Smooth muscle cell (in vitro differentiated cells): ENCODE data around the gene FOXN1. TPM values are rescaled to one million over a fixed set of nuclear protein-coding genes. Genes with fewer than 3 reads are reported as not detected.
A peak's percentile ranks its signal among the peaks of the same experiment; 100 is the strongest.
"Not testable (repeated sequence)": the region's sequence is repeated elsewhere in the genome, so short reads cannot be mapped to it uniquely, and the experiment has no call there.

Source experiments
- DNase-seq: peaks from one replicate; lab custom pipeline; 2025; ENCODE audit not compliant: unreplicated experiment; lab: John Stamatoyannopoulos, UW
- H2AFZ ChIP-seq: fragments of 200-600 bp; sonication (generic); 2 replicates; pipeline ENCODE4 v1.6.0; 2016; ENCODE audit warnings: antibody characterized with exemption, low read depth, mild to moderate bottlenecking
- H3F3A ChIP-seq: fragments of 200-600 bp; sonication (generic); 2 replicates; pipeline ENCODE4 v1.6.0; 2017; ENCODE audit warnings: antibody characterized with exemption, low read depth
- H3K27ac ChIP-seq: fragments of 200-600 bp; sonication (generic); 2 replicates; pipeline ENCODE4 v1.5.1; 2016; ENCODE audit warnings: low read depth, mild to moderate bottlenecking
- H3K27me3 ChIP-seq: fragments of 200-600 bp; sonication (generic); 2 replicates; pipeline ENCODE4 v1.6.1; 2016; ENCODE audit warnings: low read depth, mild to moderate bottlenecking
- H3K36me3 ChIP-seq: fragments of 200-600 bp; sonication (generic); 2 replicates; pipeline ENCODE4 v1.5.1; 2016; ENCODE audit warnings: low read depth
- H3K4me1 ChIP-seq: fragments of 200-600 bp; sonication (generic); 2 replicates; pipeline ENCODE4 v1.5.1; 2016; ENCODE audit warnings: low read depth
- H3K4me2 ChIP-seq: fragments of 200-600 bp; sonication (generic); 2 replicates; pipeline ENCODE4 v1.6.0; 2016; ENCODE audit warnings: mild to moderate bottlenecking
- H3K4me3 ChIP-seq: fragments of 200-600 bp; sonication (generic); 2 replicates; pipeline ENCODE4 v1.5.1; 2016; ENCODE audit warnings: mild to moderate bottlenecking
- H3K79me2 ChIP-seq: fragments of 200-600 bp; sonication (generic); 2 replicates; pipeline ENCODE4 v1.6.0; 2016; ENCODE audit warnings: low read depth, mild to moderate bottlenecking
- H3K9ac ChIP-seq: fragments of 200-600 bp; sonication (generic); 2 replicates; pipeline ENCODE4 v1.6.0; 2016; ENCODE audit warnings: low read depth
- H3K9me3 ChIP-seq: fragments of 200-600 bp; sonication (generic); replicated peaks from 2 replicates; pipeline ENCODE4 v1.5.1; 2016; ENCODE audit warnings: low read depth
- H4K20me1 ChIP-seq: fragments of 200-600 bp; sonication (generic); 2 replicates; pipeline ENCODE4 v1.6.0; 2016; ENCODE audit warnings: low read depth
- CTCF ChIP-seq: fragments of 200-600 bp; sonication (generic); IDR thresholded peaks from 2 replicates; pipeline ENCODE4 v1.5.1; 2017; ENCODE audit warnings: borderline replicate concordance, mild to moderate bottlenecking, antibody characterized with exemption; ENCODE audit not compliant: insufficient read depth, poor library complexity, severe bottlenecking
- WGBS: methylation state at CpG from one replicate; pipeline ENCODE4 v1.1.7; 2016; ENCODE audit warnings: low lambda C conversion rate; 5-methylcytosine and 5-hydroxymethylcytosine counted together
- polyA plus RNA-seq: library from polyadenylated mRNA; unstranded; fragments of >200 nt; fragmentation: Nextera tagmentation; extraction: Ambion mirVana; gene quantifications from 2 replicates; pipeline ENCODE4 v1.2.1, GENCODE V29; 2016
- total RNA-seq: library from RNA; depleted of rRNA; stranded (reverse); fragments of >200 nt; gene quantifications from 2 replicates; pipeline ENCODE4 v1.2.3, GENCODE V29; 2014

The FOXN1 gene
- total and polyA plus RNA-seq, 2 experiments from 2014 or later = 0.36 TPM; not detected in 1

GRCh38 chr17:28575126-28575795 lies 69.1 kb downstream of the FOXN1 start:
- Histone ChIP-seq H3K4me1 (peaks cover 8% of the 10 kb centered on the region), H3K27ac (no peak overlapping the region), H3K79me2 (peaks cover 7% of the 10 kb centered on the region), H2AFZ (no peak overlapping the region), H4K20me1 (peaks cover 2% of the 10 kb centered on the region), H3K4me2 (peak overlapping the region; percentile 86), H3F3A (peaks cover 3% of the 10 kb centered on the region), H3K9me3 (no peaks in the 10 kb centered on the region), H3K4me3 (no peak overlapping the region), H3K27me3 (no peaks in the 10 kb centered on the region), H3K36me3 (no peaks in the 10 kb centered on the region), H3K9ac (no peak overlapping the region)
- TF ChIP-seq CTCF = no peak
- WGBS = 83% methylated on average over 14 of the region's 14 CpGs
- DNase-seq = no peak

GRCh38 chr17:28576016-28576415 lies 69.9 kb downstream of the FOXN1 start:
- H3K4me3 ChIP-seq = peak overlapping the region; percentile 23
- not testable (repeated sequence) for H3K4me1 ChIP-seq, H3K9ac ChIP-seq, H3K27me3 ChIP-seq, H3K27ac ChIP-seq, H3K79me2 ChIP-seq, H3K9me3 ChIP-seq, H2AFZ ChIP-seq, H4K20me1 ChIP-seq, H3K36me3 ChIP-seq, DNase-seq, H3F3A ChIP-seq
- WGBS = 72% methylated on average over 3 of the region's 3 CpGs
- H3K4me2 ChIP-seq = peak overlapping the region; percentile 86

- H3K27me3 ChIP-seq = no peaks in the 10 kb centered on the region
- peak; percentile 75 for DNase-seq
- H2AFZ ChIP-seq = peak within 1 kb of the TSS; percentile 60
- no peak within 1 kb of the TSS for H3K27ac ChIP-seq
- no peaks in the 10 kb centered on the region for H3K36me3 ChIP-seq
- peak within 1 kb of the TSS; percentile 86 for H3K4me2 ChIP-seq
- peaks cover 5% of the 10 kb centered on the region for H3K4me1 ChIP-seq
- no peaks in the 10 kb centered on the region for H3K79me2 ChIP-seq
- no peaks in the 10 kb centered on the region for H3K9me3 ChIP-seq
- H4K20me1 ChIP-seq = no peaks in the 10 kb centered on the region
- 9% methylated on average over 23 of the region's 26 CpGs for WGBS
- peak within 1 kb of the TSS; percentile 37 for H3K4me3 ChIP-seq
- H3K9ac ChIP-seq = no peak within 1 kb of the TSS
- no peak for TF ChIP-seq CTCF
- peaks cover 3% of the 10 kb centered on the region for H3F3A ChIP-seq
These were observed 70.8 kb downstream of the FOXN1 start, which contains the start of gene ALDOC for GRCh38 chr17:28576758-28577465. ALDOC (minus strand) TSS chr17:28576895; CDS start chr17:28575532, 1,363 bp downstream.

- no peak for DNase-seq
- H4K20me1 ChIP-seq = no peaks in the 10 kb centered on the region
- peaks cover 5% of the 10 kb centered on the region for H3K4me1 ChIP-seq
- H3K4me3 ChIP-seq = no peak overlapping the region
- no peak for TF ChIP-seq CTCF
- peak overlapping the region; percentile 60 for H2AFZ ChIP-seq
- H3K4me2 ChIP-seq = no peak overlapping the region
- H3K27me3 ChIP-seq = no peaks in the 10 kb centered on the region
- H3K9me3 ChIP-seq = no peaks in the 10 kb centered on the region
- H3K27ac ChIP-seq = no peak overlapping the region
- H3K79me2 ChIP-seq = no peaks in the 10 kb centered on the region
- WGBS = 99% methylated on average over 3 of the region's 3 CpGs
- no peak overlapping the region for H3K9ac ChIP-seq
- H3F3A ChIP-seq = peaks cover 3% of the 10 kb centered on the region
- H3K36me3 ChIP-seq = no peaks in the 10 kb centered on the region
These were observed 71.3 kb downstream of the FOXN1 start for GRCh38 chr17:28577466-28577824.
